Neuron (in vitro differentiated cells): ENCODE measurements around the gene CRYBA1.

Source experiments
- H2AFZ ChIP-seq: one replicate; pipeline ENCODE4 v1.6.1; 2013; ENCODE audit warnings: low read depth, mild to moderate bottlenecking, inconsistent platforms, low read length, moderate library complexity
- H3K27me3 ChIP-seq: one replicate; pipeline ENCODE4 v1.6.1; 2013; ENCODE audit warnings: low read length; ENCODE audit not compliant: insufficient read depth
- H3K36me3 ChIP-seq: one replicate; pipeline ENCODE4 v1.6.1; 2013; ENCODE audit warnings: low read length; ENCODE audit not compliant: insufficient read depth
- H3K4me1 ChIP-seq: one replicate; pipeline ENCODE4 v1.6.1; 2013; ENCODE audit warnings: low read length; ENCODE audit not compliant: insufficient read depth
- H3K4me3 ChIP-seq: 2 replicates; pipeline ENCODE4 v1.5.1; 2013; ENCODE audit warnings: mild to moderate bottlenecking, low read length, moderate library complexity
- H3K9me3 ChIP-seq: one replicate; pipeline ENCODE4 v1.6.1; 2013; ENCODE audit warnings: low read length

Gene CRYBA1

DNA sequence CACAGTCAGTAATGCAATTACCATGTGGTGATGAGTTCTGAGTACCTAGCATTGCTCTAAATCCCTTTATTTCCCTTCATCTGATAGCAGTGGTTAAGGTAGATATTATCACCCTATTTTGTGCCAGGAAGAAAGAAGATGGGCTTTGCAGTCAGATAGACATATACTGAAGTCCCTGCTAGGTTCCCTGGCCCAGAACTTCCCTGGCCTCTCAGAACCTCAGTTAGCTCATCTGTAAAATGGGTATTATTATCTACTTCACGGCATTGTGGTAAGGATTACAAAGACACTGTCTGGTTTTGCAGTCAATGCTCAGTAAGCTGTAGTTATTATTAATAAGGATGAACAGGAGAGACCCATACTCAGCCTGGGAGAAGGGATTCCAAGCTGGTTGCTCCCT lies 4.6 kb upstream of the CRYBA1 start:
- Histone ChIP-seq H3K9me3 (no peaks in the 10 kb centered on the region), H3K36me3 (no peaks in the 10 kb centered on the region), H2AFZ (no peak overlapping the region), H3K4me1 (peaks cover 31% of the 10 kb centered on the region), H3K4me3 (no peak overlapping the region), H3K27me3 (no peaks in the 10 kb centered on the region)

DNA sequence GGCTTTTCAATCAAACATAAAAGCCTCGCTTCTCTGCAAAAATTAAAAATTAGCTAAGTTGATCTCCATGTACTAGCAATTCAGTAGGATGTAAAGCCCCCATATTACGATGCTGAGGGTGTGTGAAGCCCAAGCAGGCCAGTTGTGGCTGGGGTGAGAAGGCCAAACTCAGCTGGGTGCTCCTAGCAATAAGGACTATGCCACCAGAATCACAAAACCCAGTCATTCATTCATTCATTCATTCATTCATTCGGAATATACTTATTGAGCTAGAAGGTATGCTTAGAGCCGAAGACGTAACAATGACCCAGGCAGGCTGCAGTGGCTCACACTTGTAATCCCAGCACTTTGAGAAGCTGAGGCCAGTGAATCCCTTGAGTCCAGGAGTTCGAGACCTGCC lies 3.9 kb upstream of the CRYBA1 start:
- Histone ChIP-seq H3K4me1 (peaks cover 31% of the 10 kb centered on the region), H2AFZ (no peak overlapping the region), H3K36me3 (no peaks in the 10 kb centered on the region), H3K9me3 (no peaks in the 10 kb centered on the region), H3K4me3 (no peak overlapping the region), H3K27me3 (no peaks in the 10 kb centered on the region)

DNA sequence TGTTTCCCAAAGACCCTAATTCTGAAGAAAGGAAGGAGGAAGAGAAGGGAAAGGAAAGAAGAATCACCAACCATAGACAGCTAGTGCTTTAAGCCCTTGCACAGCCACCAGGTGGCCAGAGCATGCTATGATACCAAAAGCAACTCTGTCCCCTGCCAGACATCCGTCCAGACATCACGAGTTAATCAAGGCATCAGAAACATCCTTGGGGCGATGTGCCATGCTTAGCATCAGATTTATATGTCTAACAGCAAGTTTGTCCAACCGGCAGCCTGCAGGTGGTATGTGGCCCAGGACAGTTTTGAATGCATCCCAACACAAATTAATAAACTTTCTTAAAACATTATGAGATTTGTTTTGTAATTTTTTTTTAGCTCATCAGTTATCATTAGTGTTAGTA lies 2.9 kb upstream of the CRYBA1 start:
- no peak overlapping the region for H3K4me3 ChIP-seq
- no peaks in the 10 kb centered on the region for H3K36me3 ChIP-seq
- peaks cover 29% of the 10 kb centered on the region for H3K4me1 ChIP-seq
- H3K27me3 ChIP-seq, result no peaks in the 10 kb centered on the region
- no peak overlapping the region for H2AFZ ChIP-seq
- no peaks in the 10 kb centered on the region for H3K9me3 ChIP-seq

DNA sequence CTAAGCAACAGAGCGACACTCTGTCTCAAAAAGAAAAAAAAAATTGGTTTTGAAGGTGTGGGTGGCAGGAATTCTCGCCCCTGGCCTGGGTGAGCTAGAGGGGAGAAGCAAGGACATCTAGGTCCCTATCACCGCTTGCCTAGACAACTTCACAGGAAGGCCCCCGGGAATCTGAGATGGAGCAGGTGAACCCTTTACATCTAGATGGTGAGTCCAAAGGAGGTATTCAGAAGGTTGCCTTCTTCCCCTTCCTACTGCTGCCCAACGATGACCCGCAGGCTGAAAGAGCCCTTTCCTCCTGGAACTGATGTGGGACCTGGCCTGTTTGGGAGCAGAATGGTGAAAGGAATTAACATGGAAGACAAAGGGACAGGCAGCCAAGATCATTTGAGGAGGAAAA lies 1.3 kb upstream of the CRYBA1 start:
- no peaks in the 10 kb centered on the region for H3K27me3 ChIP-seq
- peaks cover 25% of the 10 kb centered on the region for H3K4me1 ChIP-seq
- no peaks in the 10 kb centered on the region for H3K36me3 ChIP-seq
- H3K9me3 ChIP-seq, result no peaks in the 10 kb centered on the region
- H3K4me3 ChIP-seq, result no peak overlapping the region
- H2AFZ ChIP-seq, result no peak overlapping the region

DNA sequence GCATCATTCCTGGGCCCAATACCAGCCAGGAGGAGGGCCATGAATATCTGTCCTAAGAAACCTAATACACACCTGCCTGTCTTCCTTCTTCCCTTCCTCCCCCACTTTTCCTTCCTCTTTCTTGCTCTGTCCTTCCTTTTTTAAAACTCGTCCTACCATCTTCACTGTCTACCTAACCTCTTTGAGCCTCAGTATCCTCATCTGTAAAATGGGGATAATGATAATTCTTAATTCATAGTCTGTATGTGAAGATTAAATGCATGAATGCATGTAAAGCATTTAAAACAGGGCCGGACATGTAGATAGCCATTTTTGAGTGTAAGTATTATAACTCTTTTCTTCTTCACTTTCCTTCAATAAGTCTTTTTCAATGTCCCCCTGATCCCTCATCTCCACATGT lies 560 bp downstream of the CRYBA1 start:
- no peaks in the 10 kb centered on the region for H3K27me3 ChIP-seq
- H3K4me1 ChIP-seq, result peaks cover 9% of the 10 kb centered on the region
- H3K9me3 ChIP-seq, result no peaks in the 10 kb centered on the region
- H2AFZ ChIP-seq, result no peak overlapping the region
- no peak overlapping the region for H3K4me3 ChIP-seq
- no peaks in the 10 kb centered on the region for H3K36me3 ChIP-seq

DNA sequence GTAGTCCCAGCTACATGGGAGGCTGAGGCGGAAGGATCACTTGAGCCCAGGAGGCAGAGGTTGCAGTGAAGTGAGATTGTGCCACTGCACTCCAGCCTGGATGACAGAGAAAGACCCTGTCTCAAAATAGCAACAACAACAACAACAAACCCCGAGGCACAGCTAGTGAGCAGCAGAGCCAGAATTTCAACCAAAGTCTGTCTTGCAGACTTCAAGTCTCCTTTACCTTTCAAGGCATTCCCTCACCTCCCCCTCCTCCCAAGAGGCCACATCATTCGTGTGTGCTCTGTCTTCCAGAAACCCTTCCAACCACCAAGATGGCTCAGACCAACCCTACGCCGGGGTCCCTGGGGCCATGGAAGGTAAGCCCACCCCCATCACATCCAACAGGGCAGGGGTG lies 2.2 kb downstream of the CRYBA1 start:
- Histone ChIP-seq H2AFZ (no peak overlapping the region), H3K4me1 (peaks cover 9% of the 10 kb centered on the region), H3K27me3 (no peaks in the 10 kb centered on the region), H3K4me3 (no peak overlapping the region), H3K36me3 (no peaks in the 10 kb centered on the region), H3K9me3 (no peaks in the 10 kb centered on the region)

DNA sequence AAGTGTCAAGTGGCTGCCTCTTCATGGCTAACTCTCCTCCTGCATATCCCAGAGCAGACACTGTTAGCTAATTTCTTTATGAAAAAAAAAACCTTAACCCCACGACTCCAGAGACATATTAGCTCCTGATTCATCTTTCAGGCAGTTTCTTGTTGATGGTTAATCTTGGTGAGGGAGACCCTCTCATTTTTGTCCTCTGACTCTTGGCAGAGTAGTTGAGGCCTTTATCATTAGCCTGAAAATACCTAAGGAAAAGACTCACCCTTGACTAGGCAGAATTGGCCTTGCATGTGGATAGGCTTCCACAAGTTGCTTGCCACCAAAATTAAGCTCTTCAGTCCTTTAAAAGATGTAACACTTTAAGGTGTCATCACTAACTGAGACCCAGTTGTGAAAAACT lies 4.0 kb downstream of the CRYBA1 start:
- Histone ChIP-seq H3K4me1 (peaks cover 9% of the 10 kb centered on the region), H2AFZ (no peak overlapping the region), H3K36me3 (no peaks in the 10 kb centered on the region), H3K9me3 (peaks cover 2% of the 10 kb centered on the region), H3K27me3 (no peaks in the 10 kb centered on the region), H3K4me3 (no peak overlapping the region)

DNA sequence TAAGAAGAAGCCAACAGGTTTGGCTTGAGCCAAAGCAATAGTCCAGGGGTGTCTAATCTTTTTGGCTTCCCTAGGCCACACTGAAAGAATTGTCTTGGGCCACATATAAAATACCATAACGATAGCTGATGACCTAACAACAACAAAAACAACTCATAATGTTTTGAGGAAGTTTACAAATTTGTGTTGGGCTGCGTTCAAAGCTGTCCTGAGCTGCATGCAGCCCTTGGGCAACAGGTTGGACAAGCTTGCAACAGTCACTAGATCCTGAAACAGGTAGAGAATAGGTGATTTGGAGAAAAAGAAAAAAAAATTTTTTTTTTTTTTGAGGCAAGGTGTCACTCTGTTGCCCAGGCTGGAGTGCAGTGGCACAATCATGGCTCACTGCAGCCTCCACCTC lies 4.5 kb downstream of the CRYBA1 start:
- peaks cover 2% of the 10 kb centered on the region for H3K9me3 ChIP-seq
- no peaks in the 10 kb centered on the region for H3K36me3 ChIP-seq
- H3K4me1 ChIP-seq, result peaks cover 8% of the 10 kb centered on the region
- no peaks in the 10 kb centered on the region for H3K27me3 ChIP-seq
- no peak overlapping the region for H3K4me3 ChIP-seq
- no peak overlapping the region for H2AFZ ChIP-seq

DNA sequence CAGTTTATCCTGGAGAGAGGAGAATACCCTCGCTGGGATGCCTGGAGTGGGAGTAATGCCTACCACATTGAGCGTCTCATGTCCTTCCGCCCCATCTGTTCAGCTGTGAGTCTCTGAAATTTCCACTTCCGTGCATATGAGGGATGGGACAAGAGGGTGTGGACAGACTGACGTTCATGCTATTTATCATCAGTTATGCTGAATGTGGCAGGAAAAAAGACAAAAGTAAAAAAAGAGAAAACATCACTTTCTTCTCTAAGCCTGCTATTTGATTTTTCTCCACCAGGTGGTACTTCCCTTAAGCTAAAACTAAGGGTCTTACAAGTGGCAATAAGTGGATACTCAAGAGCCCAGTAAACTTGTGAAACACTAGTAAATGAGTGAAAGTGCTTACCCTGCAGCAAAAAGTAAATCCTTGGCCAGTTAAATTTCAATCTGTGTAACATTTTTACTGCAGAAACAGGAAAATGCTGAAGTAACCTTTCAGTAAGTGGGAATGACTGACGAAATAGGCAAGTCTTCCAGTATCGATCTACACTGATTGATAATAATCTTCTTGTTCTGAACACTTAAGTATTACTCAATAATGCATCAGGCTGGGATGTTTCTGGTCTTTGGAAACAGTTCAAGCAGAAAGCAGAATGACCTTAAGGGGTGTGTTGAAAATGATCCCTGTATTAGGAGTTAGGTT lies 5.6 kb downstream of the CRYBA1 start:
- no peaks in the 10 kb centered on the region for H3K27me3 ChIP-seq
- no peak overlapping the region for H2AFZ ChIP-seq
- no peak overlapping the region for H3K4me3 ChIP-seq
- peaks cover 2% of the 10 kb centered on the region for H3K36me3 ChIP-seq
- H3K4me1 ChIP-seq, result no peaks in the 10 kb centered on the region
- H3K9me3 ChIP-seq, result peaks cover 2% of the 10 kb centered on the region

DNA sequence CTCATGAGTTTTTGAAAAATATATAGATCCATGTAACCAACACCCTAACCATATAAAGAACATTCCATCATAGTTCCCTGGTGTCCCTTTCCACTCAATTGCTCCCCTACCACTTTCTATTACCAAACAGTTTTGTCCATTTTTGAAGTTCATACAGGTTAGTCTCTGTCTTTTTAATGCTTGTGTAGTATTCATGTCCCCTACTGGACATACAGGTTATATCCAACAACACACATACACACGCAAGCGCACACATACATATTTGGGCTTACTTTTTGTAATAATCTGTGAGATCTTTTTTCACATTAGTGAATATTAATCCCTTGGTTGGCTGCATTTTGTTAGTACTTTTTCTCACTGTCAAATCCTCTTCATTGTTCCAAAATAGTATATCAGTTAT lies 6.4 kb downstream of the CRYBA1 start:
- Histone ChIP-seq H3K36me3 (peaks cover 8% of the 10 kb centered on the region), H3K27me3 (no peaks in the 10 kb centered on the region), H3K4me1 (no peaks in the 10 kb centered on the region), H2AFZ (no peak overlapping the region), H3K4me3 (no peak overlapping the region), H3K9me3 (peaks cover 2% of the 10 kb centered on the region)

DNA sequence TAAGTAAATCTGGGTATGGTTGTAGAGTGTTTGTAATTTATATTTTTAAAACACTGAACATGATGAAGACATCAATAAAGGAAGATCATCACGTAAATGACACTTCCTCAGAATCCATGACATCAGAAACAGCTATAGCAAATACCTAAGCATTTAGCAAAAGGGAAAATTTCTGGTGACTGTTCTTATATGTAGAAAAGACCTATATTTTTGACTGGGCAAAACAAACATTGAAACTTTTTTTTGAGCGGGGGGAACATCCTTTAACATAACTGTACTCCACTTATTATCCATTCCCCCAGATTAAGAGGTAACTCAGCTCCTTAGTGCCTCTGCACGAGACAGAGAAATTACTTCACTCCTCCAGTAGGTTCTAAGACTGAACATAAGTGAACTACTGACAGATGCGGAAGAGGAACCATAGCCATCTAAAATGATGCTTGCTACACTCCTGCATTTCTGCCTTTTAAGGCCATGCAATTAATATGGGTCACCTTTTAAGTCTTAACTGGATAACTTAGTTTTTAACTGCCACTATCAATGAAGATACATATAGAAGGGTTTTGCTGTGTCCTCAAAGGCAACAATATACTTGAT lies 9.4 kb downstream of the CRYBA1 start:
- Histone ChIP-seq H3K27me3 (no peaks in the 10 kb centered on the region), H3K4me1 (no peaks in the 10 kb centered on the region), H3K36me3 (peaks cover 32% of the 10 kb centered on the region)

DNA sequence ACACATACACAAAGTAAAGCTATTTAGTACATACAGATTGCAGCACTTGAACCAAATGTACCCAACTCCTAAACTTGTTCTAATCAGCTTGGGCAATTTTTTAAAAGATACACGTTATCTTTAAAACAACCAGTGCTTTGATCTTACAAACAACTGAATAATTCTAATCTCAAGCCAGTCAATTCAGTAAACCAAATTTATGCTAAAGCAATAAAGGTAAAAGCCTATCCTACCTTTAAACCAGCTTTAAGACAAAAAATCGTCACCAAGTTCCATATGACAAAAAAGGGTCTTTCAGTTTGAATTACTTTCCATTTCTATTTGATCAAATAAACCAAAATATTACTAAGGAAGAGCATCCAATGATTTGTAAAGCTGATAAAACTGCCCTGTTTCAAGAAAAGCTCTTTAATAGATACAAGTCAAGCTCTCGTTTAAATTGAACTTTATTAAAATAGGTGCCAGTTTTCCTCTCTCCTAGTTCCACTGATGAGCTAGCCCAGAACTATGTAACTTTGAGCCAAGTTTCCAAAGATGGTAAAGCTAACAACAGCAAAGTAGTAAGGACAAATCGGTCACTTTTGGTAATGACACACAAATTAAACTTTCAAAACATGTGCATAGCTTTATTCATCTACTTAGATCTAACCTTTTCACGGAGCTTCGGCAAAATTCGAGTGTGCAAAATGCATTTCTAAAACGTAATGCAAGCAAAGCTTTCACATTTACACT lies 10.2 kb downstream of the CRYBA1 start:
- no peak overlapping the region for H2AFZ ChIP-seq
- H3K9me3 ChIP-seq, result peaks cover 2% of the 10 kb centered on the region
- H3K4me3 ChIP-seq, result no peak overlapping the region
- H3K4me1 ChIP-seq, result no peaks in the 10 kb centered on the region
- H3K36me3 ChIP-seq, result peaks cover 41% of the 10 kb centered on the region
- H3K27me3 ChIP-seq, result no peaks in the 10 kb centered on the region

More for the DNA sequence above, 9.4 kb downstream of the CRYBA1 start:
- no peak overlapping the region for H2AFZ ChIP-seq
- H3K9me3 ChIP-seq, result peaks cover 2% of the 10 kb centered on the region
- no peak overlapping the region for H3K4me3 ChIP-seq

DNA sequence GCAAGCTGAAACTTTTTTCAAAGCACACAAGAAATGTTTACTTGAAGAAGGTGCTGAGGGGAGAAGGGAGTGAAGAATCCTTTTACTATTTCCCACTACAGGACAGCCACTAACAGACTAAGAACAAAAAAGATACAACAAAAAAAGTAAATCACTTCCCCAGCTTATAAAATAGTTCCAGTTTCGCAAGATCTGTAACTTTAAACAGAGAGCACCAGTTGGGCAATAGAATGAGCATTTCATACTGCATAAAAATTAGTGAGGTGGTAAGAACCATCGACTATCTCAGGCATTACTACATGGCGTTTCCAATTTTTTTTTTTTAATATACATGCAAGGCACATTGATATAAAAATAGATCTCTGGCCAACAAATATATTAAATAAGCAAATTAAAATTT lies 11.1 kb downstream of the CRYBA1 start:
- Histone ChIP-seq H3K36me3 (peaks cover 48% of the 10 kb centered on the region), H3K4me1 (no peaks in the 10 kb centered on the region), H3K9me3 (peaks cover 2% of the 10 kb centered on the region), H3K27me3 (no peaks in the 10 kb centered on the region), H2AFZ (no peak overlapping the region), H3K4me3 (no peak overlapping the region)
